Activated CD8-positive, alpha-beta memory T cell treated with anti-CD3 and anti-CD28 coated beads, Interleukin-2, amount 10 ng/mL, durations not matched to agents 7 days and 5 days (primary cell): Measurements from ENCODE around the gene CD14. TPM values are rescaled to one million over a fixed set of nuclear protein-coding genes. Genes with fewer than 3 reads are reported as not detected.

Experiments used
- microRNA-seq: library from miRNA; unstranded; fragments of <30 nt; microRNA quantifications from one replicate; pipeline ENCODE4 v1.2.0, GENCODE V29; 2022
- total RNA-seq, 2 experiments: library from RNA; stranded (reverse); gene quantifications; one replicate each; pipeline ENCODE4 v1.2.3, GENCODE V29; 2021

CD14 gene
- total RNA-seq, 2 experiments from 2014 or later, result 0.38 to 0.56 TPM

Small RNAs within 50 kb of the gene (microRNA-seq; reads per million reads assigned to microRNA genes)
- not detected for gene MIR3655

Other genes starting within 250 kb of the CD14 start
- gene ANKHD1, start 231.3 kb downstream of the CD14 start, total RNA-seq, result 100 to 1,000 TPM; 111 to 124 TPM
- gene EIF4EBP3, start 85.5 kb downstream of the CD14 start, total RNA-seq, result 1 to 10 TPM; 7.4 to 9.0 TPM
- 10 to 100 TPM; 37.9 to 47.3 TPM for gene SRA1, start 75.7 kb downstream of the CD14 start, total RNA-seq
- gene APBB3, start 68.6 kb downstream of the CD14 start, total RNA-seq, result 10 to 100 TPM; 20.0 to 24.8 TPM
- 100 to 1,000 TPM; 100 to 101 TPM for gene SLC35A4, start 68.3 kb downstream of the CD14 start, total RNA-seq
- gene TMCO6, start 6.3 kb upstream of the CD14 start, total RNA-seq, result 10 to 100 TPM; 33.1 to 35.3 TPM
- 10 to 100 TPM; 75.0 to 77.0 TPM for gene NDUFA2, start 14.5 kb upstream of the CD14 start, total RNA-seq
- 100 to 1,000 TPM; 102 to 113 TPM for gene IK, start 14.7 kb upstream of the CD14 start, total RNA-seq
- 10 to 100 TPM; 38.7 to 40.6 TPM for gene WDR55, start 31.7 kb upstream of the CD14 start, total RNA-seq
- gene DND1, start 40.4 kb upstream of the CD14 start, total RNA-seq, result 1 to 10 TPM; 2.8 to 2.9 TPM
- 10 to 100 TPM; 75.9 to 93.9 TPM for gene HARS1, start 58.2 kb upstream of the CD14 start, total RNA-seq
- 10 to 100 TPM; 30.7 to 36.6 TPM for gene HARS2, start 58.3 kb upstream of the CD14 start, total RNA-seq
- gene ZMAT2, start 67.3 kb upstream of the CD14 start, total RNA-seq, result 10 to 100 TPM; 45.0 to 58.6 TPM
- gene PCDHA1, start 153.0 kb upstream of the CD14 start, total RNA-seq, result not detected
- not detected for gene PCDHA2, start 161.7 kb upstream of the CD14 start, total RNA-seq
- not detected for gene PCDHA3, start 167.9 kb upstream of the CD14 start, total RNA-seq
- not detected for gene PCDHA4, start 173.9 kb upstream of the CD14 start, total RNA-seq
- not detected for gene PCDHA5, start 188.4 kb upstream of the CD14 start, total RNA-seq
- gene PCDHA6, start 194.8 kb upstream of the CD14 start, total RNA-seq, result not detected
- gene PCDHA7, start 201.1 kb upstream of the CD14 start, total RNA-seq, result not detected
- gene PCDHA8, start 208.0 kb upstream of the CD14 start, total RNA-seq, result not detected
- not detected for gene PCDHA9, start 215.2 kb upstream of the CD14 start, total RNA-seq
- not detected for gene PCDHA10, start 222.7 kb upstream of the CD14 start, total RNA-seq
- not detected for gene PCDHA11, start 235.8 kb upstream of the CD14 start, total RNA-seq
- gene PCDHA12, start 242.1 kb upstream of the CD14 start, total RNA-seq, result not detected
- gene PCDHA13, start 248.9 kb upstream of the CD14 start, total RNA-seq, result not detected